Nephron (organoid): ENCODE results near the gene NOL7.

Source experiments
- H3K27ac Mint-ChIP-seq, 3 experiments: 2 replicates each; pipeline ENCODE4 v1.8.0; 2020; ENCODE audit warnings: mixed read lengths in 3 of 3, mild to moderate bottlenecking in 2 of 3, moderate library complexity in 1 of 3
- H3K27me3 Mint-ChIP-seq: 2 replicates; pipeline ENCODE4 v1.8.0; 2021; ENCODE audit warnings: low read depth, mild to moderate bottlenecking, moderate library complexity, mixed read lengths
- H3K36me3 Mint-ChIP-seq: 2 replicates; pipeline ENCODE4 v1.8.0; 2020; ENCODE audit warnings: low read depth, mixed read lengths
- H3K4me1 Mint-ChIP-seq: 2 replicates; pipeline ENCODE4 v1.8.0; 2020; ENCODE audit warnings: mixed read lengths
- H3K4me3 Mint-ChIP-seq, 3 experiments: 2 replicates each; pipeline ENCODE4 v1.8.0; 2020; ENCODE audit warnings: mild to moderate bottlenecking in 3 of 3, mixed read lengths in 3 of 3, moderate library complexity in 2 of 3
- H3K9me3 Mint-ChIP-seq: 2 replicates; pipeline ENCODE4 v1.8.0; 2020; ENCODE audit warnings: mixed read lengths
- CTCF ChIP-seq, 3 experiments: fragments of 200-600 bp; sonication (generic); IDR thresholded peaks; one replicate each; pipeline ENCODE4 v1.5.0; 2021; ENCODE audit warnings: antibody characterized with exemption in 3 of 3; ENCODE audit not compliant: unreplicated experiment in 3 of 3

The NOL7 gene

GRCh38 chr6:13664703-13665352, 49.7 kb downstream of the NOL7 start:
- Mint-ChIP-seq H3K4me1 (peaks cover 14% of the 10 kb centered on the region), H3K27me3 (no peaks in the 10 kb centered on the region), H3K36me3 (peaks cover 19% of the 10 kb centered on the region), H3K27ac (no peak overlapping the region), H3K4me3 (no peak overlapping the region), H3K9me3 (peaks cover 15% of the 10 kb centered on the region)
- no peak for TF ChIP-seq CTCF (IDR thresholded peaks at IDR 0.05; ENCODE audit: unreplicated experiment in 3 of 3)

GRCh38 chr6:13666194-13667105, 51.3 kb downstream of the NOL7 start:
- Mint-ChIP-seq H3K27me3 (no peaks in the 10 kb centered on the region), H3K9me3 (peaks cover 22% of the 10 kb centered on the region), H3K4me1 (peaks cover 5% of the 10 kb centered on the region), H3K4me3 (no peak overlapping the region), H3K27ac (no peak overlapping the region), H3K36me3 (peaks cover 30% of the 10 kb centered on the region)
- TF ChIP-seq CTCF (IDR thresholded peaks at IDR 0.05; ENCODE audit: unreplicated experiment in 3 of 3), result no peak

- Mint-ChIP-seq H3K27me3 (no peaks in the 10 kb centered on the region), H3K4me3 (no peak overlapping the region), H3K27ac (no peak overlapping the region), H3K9me3 (peaks cover 24% of the 10 kb centered on the region), H3K4me1 (peaks cover 5% of the 10 kb centered on the region), H3K36me3 (peaks cover 37% of the 10 kb centered on the region)
- no peak for TF ChIP-seq CTCF (IDR thresholded peaks at IDR 0.05; ENCODE audit: unreplicated experiment in 3 of 3)
Measured at GRCh38 chr6:13667655-13668054, 52.5 kb downstream of the NOL7 start.

- Mint-ChIP-seq H3K4me3 (no peak overlapping the region), H3K9me3 (peaks cover 24% of the 10 kb centered on the region), H3K36me3 (peaks cover 44% of the 10 kb centered on the region), H3K27me3 (no peaks in the 10 kb centered on the region), H3K4me1 (peaks cover 5% of the 10 kb centered on the region), H3K27ac (no peak overlapping the region)
- no peak for TF ChIP-seq CTCF (IDR thresholded peaks at IDR 0.05; ENCODE audit: unreplicated experiment in 3 of 3)
Measured at GRCh38 chr6:13668291-13668928, 53.3 kb downstream of the NOL7 start.

GRCh38 chr6:13669476-13669875, 54.3 kb downstream of the NOL7 start:
- H3K9me3 Mint-ChIP-seq, result peaks cover 24% of the 10 kb centered on the region
- no peak for TF ChIP-seq CTCF (IDR thresholded peaks at IDR 0.05; ENCODE audit: unreplicated experiment in 3 of 3)
- H3K27me3 Mint-ChIP-seq, result no peaks in the 10 kb centered on the region
- H3K4me3 Mint-ChIP-seq, result no peak overlapping the region
- H3K36me3 Mint-ChIP-seq, result peaks cover 45% of the 10 kb centered on the region
- peaks cover 5% of the 10 kb centered on the region for H3K4me1 Mint-ChIP-seq
- H3K27ac Mint-ChIP-seq, result no peak overlapping the region
